ENCODE results near the gene LTBP1. TPM values are rescaled to one million over a fixed set of nuclear protein-coding genes. Genes with fewer than 3 reads are reported as not detected.

The LTBP1 gene
- polyA plus RNA-seq, 1 donor (not counting 4 experiments of a cell fraction or from before 2014, with no cell fraction given) = 9.2 TPM

DNA sequence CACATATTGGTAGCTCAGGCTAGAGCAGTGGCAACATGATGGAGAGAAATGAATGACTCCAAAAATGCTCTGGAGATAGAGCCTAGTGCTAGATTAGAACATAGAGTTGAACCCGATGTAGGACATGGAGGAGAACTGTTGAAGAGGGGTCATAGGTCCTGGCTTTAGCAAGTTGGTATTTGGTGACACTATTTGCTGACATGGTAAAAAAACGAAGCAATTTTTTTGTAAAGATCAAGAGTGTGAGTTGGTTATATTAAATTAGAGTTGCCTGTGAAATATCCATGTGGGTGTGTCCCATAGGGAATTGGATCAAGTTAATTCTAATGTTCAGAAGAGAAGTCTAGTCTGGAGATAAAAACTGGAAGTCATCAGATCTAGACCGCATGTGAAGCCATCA is 386.7 kb downstream of the LTBP1 start:
- Histone ChIP-seq H3K4me3 (ENCODE audit: control insufficient read depth in 2 of 3, extremely low read depth in 1 of 3, insufficient read depth in 2 of 3, low read depth in 1 of 3, low read length in 3 of 3) (no peak overlapping the region), H3K4me1 (ENCODE audit: control insufficient read depth, extremely low read depth, insufficient read depth, low read length) (no peaks in the 10 kb centered on the region), H3K79me2 (ENCODE audit: control insufficient read depth, insufficient read depth, low read length) (no peaks in the 10 kb centered on the region), H4K20me1 (ENCODE audit: control insufficient read depth, extremely low read depth, insufficient read depth, low read length) (no peaks in the 10 kb centered on the region), H3K27me3 (ENCODE audit: control insufficient read depth, extremely low read depth, insufficient read depth, low read length) (no peaks in the 10 kb centered on the region), H3K36me3 (ENCODE audit: control insufficient read depth in 2 of 2, extremely low read depth in 1 of 2, insufficient read depth in 2 of 2, low read length in 2 of 2) (no peaks in the 10 kb centered on the region), H3K9me1 (ENCODE audit: control insufficient read depth, extremely low read depth, insufficient read depth, low read length) (no peaks in the 10 kb centered on the region), H3K4me2 (ENCODE audit: control insufficient read depth, extremely low read depth, insufficient read depth, low read depth, low read length) (no peak overlapping the region), H3K9ac (ENCODE audit: control insufficient read depth, extremely low read depth, insufficient read depth, low read length) (no peak overlapping the region), H3K9me3 (ENCODE audit: control insufficient read depth, low read depth, low read length) (no peaks in the 10 kb centered on the region), H2AFZ (ENCODE audit: control insufficient read depth, low read length) (no peak overlapping the region), H3K27ac (ENCODE audit: control insufficient read depth, insufficient read depth, low read length) (no peak overlapping the region)
- DNase-seq (ENCODE audit: low read depth, low spot score) (no peak), FAIRE-seq (no peak)
- dilution Hi-C loops (cut with MboI; ENCODE audit: extremely low pct_ligation_motif_present, low sequenced_read_pairs) = no loop called here
- no peak for TF ChIP-seq EZH2 (IDR thresholded peaks at IDR 0.05; ENCODE audit: low read length)
- TF ChIP-seq, protein P1, sequence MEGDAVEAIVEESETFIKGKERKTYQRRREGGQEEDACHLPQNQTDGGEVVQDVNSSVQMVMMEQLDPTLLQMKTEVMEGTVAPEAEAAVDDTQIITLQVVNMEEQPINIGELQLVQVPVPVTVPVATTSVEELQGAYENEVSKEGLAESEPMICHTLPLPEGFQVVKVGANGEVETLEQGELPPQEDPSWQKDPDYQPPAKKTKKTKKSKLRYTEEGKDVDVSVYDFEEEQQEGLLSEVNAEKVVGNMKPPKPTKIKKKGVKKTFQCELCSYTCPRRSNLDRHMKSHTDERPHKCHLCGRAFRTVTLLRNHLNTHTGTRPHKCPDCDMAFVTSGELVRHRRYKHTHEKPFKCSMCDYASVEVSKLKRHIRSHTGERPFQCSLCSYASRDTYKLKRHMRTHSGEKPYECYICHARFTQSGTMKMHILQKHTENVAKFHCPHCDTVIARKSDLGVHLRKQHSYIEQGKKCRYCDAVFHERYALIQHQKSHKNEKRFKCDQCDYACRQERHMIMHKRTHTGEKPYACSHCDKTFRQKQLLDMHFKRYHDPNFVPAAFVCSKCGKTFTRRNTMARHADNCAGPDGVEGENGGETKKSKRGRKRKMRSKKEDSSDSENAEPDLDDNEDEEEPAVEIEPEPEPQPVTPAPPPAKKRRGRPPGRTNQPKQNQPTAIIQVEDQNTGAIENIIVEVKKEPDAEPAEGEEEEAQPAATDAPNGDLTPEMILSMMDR (optimal IDR thresholded peaks at IDR 0.05 in 1 of 3, IDR thresholded peaks at IDR 0.05 in 1 of 3, conservative IDR thresholded peaks at IDR 0.05 in 1 of 3; ENCODE audit: extremely low read depth in 1 of 3, insufficient read depth in 2 of 3, low read length in 3 of 3) = no peak

DNA sequence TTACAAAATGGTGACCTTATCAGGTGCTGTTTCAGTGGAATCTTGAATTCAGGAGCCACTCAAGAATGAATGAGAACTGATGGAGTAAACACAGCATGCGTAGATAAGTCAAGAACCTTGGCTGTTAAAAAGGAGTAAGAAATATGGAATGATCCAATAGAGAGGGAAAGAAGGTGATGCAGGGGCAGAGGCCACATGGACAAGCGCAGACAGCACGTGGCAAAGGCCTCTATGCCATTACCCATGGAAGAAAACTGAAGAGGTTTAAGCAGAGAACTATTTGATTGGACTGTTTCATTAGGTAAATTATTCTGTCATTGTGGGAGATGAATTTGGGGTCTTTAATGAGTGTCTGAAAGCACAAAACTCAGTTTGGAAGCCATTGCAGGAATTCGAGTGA is 387.3 kb downstream of the LTBP1 start:
- Histone ChIP-seq H3K79me2 (ENCODE audit: control insufficient read depth, insufficient read depth, low read length) (no peaks in the 10 kb centered on the region), H3K9me3 (ENCODE audit: control insufficient read depth, low read depth, low read length) (no peaks in the 10 kb centered on the region), H3K9me1 (ENCODE audit: control insufficient read depth, extremely low read depth, insufficient read depth, low read length) (no peaks in the 10 kb centered on the region), H3K9ac (ENCODE audit: control insufficient read depth, extremely low read depth, insufficient read depth, low read length) (no peak overlapping the region), H3K4me3 (ENCODE audit: control insufficient read depth in 2 of 3, extremely low read depth in 1 of 3, insufficient read depth in 2 of 3, low read depth in 1 of 3, low read length in 3 of 3) (no peak overlapping the region), H4K20me1 (ENCODE audit: control insufficient read depth, extremely low read depth, insufficient read depth, low read length) (no peaks in the 10 kb centered on the region), H3K4me2 (ENCODE audit: control insufficient read depth, extremely low read depth, insufficient read depth, low read depth, low read length) (no peak overlapping the region), H3K27ac (ENCODE audit: control insufficient read depth, insufficient read depth, low read length) (no peak overlapping the region), H3K4me1 (ENCODE audit: control insufficient read depth, extremely low read depth, insufficient read depth, low read length) (no peaks in the 10 kb centered on the region), H2AFZ (ENCODE audit: control insufficient read depth, low read length) (no peak overlapping the region), H3K36me3 (ENCODE audit: control insufficient read depth in 2 of 2, extremely low read depth in 1 of 2, insufficient read depth in 2 of 2, low read length in 2 of 2) (no peaks in the 10 kb centered on the region), H3K27me3 (ENCODE audit: control insufficient read depth, extremely low read depth, insufficient read depth, low read length) (no peaks in the 10 kb centered on the region)
- FAIRE-seq (no peak), DNase-seq (ENCODE audit: low read depth, low spot score) (no peak)
- dilution Hi-C loops (cut with MboI; ENCODE audit: extremely low pct_ligation_motif_present, low sequenced_read_pairs) = no loop called here
- no peak for TF ChIP-seq EZH2 (IDR thresholded peaks at IDR 0.05; ENCODE audit: low read length)
- TF ChIP-seq, protein P1 (optimal IDR thresholded peaks at IDR 0.05 in 1 of 3, IDR thresholded peaks at IDR 0.05 in 1 of 3, conservative IDR thresholded peaks at IDR 0.05 in 1 of 3; ENCODE audit: extremely low read depth in 1 of 3, insufficient read depth in 2 of 3, low read length in 3 of 3) = no peak

All from keratinocyte (primary cell).